ENCODE measurements around the gene CRABP2.
A peak's percentile ranks its signal among the peaks of the same experiment; 100 is the strongest.

CRABP2 gene

DNA sequence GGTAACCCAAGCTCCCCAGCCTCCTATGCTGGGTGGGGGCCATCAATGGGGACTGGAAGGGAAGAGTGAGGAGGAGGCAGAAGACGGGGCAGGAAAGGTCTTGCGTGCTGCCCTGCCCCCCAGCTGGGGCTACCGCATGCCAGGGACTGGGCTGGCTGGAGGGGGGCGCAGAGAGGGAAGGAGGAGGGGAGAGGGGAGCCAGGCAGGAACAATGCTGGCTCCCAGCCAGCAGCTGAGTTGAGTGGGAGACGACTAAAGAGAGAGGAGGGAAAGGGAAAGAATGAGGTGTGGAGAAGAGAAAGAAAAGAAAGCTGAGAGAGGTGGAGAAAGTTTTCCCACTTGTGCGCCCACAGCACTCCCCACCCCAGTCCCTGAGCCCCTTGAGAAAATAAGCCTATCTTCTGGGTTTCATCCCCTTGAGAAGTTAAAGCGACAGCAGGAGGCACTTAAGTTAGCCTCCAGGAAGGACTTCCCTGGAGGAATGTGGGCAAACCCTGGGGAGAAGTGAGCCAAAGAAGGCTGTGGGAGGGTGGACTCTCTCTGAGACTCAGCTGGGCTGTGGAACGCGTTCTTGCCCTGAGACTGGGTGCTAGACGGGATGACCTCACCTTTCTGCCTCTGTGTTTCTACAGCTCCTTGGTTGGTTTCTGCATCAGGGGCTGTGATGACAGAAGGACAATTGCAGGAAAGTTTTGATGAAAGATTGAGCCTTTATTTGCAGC lies 15.3 kb downstream of the CRABP2 start:
- DNase-seq, result no peak

DNA sequence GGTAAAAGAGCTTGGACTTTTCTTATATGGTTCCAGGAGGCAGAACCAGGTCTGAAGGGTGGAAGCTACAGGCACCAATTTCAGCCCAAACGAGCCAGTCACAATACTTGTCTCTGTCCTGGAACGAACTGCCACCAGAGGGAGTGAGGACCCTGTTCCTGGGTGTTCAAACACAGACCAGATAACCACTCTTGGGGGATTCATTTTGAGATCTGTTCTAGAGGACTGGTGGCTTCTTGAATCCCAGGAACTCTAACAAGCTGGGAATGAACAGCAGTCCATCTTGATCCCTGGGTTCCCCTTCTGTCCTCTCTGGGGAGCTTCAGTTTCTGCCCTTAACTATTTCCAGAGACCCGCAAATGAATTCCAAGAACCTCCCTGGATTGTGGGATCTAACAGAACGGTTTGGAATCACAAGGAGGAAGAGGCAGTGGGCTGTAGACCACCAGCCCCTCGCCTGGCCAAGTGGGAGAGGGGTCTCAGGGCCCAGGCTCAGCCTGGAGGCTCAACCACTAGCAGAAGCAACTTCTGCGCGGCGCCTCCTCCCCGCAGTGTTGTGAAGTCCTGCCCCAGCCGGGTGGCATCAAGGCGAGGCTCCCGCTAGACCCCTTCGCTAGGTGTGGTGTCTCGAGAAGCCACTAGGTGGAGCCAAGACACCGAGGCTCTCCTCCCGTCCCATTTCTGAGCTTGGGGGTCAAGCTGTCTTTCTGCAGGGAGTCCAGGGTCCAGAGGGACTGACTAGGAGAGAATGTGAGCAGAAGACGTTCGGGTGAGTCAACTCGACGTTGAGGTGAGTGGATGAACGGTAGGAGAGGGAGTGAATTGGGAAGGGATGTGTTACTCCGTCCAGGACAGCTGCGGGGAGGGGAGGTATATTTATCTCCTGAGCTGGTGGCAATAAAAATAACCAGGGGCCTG lies 16.1 kb downstream of the CRABP2 start:
- DNase-seq, result peak; percentile 78

DNA sequence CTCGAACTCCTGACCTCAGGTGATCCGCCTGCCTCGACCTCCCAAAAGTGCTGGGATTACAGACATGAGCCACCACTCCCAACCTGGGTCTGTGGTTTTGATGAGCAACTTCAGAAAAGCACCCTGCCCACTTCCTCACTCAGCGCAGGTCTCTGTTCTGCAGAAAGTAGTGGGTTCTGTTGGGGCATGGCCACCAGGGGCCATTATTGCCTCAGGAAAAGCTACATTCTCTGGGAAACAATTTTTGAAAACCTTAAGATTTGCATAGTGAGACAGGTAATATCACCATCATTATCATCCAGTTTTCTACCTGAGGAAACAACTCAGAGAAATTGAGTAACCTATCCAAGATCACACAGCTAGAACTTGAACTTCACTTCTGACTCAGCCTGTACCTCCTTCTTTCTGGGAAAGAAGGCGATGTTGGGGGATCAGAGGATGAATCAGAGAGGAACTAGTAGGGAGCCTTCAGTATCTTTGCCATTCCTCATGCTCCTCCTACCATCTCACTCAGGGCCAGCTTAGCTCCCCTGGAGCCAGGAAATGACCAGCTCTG lies 21.1 kb downstream of the CRABP2 start:
- DNase-seq, result peak; percentile 15

DNA sequence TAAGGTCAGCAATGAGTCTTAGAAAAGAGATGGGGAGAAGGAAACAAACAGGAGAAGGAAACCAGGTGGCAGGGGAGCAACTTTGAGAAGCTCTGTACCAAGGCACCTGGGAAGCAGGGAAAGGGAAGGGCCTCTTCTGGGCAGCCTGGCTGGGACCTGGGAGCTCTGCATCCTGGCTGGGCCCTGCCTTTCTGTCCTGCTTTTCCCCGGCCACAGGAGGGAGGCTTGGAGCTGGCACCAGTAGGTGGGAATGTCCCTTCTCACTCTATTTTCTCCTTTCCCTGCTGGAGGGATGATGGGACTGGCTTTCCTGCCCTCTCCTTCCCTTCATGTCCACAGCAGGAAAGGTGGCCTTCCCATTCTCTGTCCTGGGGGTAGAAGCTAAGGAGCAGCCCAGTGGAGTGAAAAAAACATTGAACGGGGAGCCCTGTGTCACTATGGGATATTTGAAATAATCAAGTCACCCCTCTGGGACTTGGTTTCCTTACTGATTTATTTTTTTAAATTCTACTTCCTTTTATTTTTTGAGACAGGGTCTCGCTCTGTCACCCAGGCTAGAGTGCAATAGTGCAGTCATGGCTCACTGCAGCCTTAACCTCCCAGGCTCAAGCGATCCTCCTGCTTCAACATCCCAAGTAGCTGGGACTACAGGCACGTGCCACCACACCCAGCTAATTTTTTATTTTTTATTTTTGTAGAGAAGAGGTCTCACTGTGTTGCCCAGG lies 23.1 kb downstream of the CRABP2 start:
- no peak for DNase-seq

DNA sequence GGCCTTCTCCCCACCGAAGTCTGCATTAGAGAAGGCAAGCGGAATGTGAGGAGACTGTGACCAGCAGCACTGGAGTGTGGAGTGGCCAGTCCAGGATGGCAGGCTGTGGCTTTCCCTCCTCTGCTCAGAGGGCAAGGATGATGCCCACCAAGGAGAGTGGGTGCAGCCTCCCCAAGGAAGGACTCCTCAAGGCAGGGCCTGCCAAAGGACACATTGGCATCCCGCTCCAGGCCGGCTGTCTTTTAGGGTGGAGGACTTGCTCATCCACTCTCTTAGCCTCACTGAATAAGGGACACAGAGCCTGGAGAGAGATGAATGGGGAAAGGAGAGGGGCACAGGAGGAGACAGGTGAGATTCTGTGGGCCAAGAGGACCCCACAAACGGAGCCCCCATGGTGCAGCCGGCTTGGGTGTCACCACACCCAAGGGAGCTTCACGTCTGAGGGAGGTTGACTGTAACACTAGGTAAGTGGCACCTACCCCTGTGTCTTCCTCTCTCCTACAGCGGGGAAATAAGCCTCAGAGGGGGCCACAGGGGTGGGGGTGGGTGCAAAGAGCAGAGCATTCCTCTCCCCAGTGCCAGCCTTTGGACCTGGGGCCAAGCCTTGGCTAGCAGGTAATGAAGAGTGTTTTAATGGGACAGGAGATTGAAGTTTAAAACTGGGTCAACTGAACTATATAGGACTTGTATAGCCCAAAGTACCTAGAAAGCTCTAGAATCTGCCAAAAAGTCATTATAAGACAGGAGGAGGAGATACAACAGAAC lies 24.0 kb downstream of the CRABP2 start:
- DNase-seq, result no peak

DNA sequence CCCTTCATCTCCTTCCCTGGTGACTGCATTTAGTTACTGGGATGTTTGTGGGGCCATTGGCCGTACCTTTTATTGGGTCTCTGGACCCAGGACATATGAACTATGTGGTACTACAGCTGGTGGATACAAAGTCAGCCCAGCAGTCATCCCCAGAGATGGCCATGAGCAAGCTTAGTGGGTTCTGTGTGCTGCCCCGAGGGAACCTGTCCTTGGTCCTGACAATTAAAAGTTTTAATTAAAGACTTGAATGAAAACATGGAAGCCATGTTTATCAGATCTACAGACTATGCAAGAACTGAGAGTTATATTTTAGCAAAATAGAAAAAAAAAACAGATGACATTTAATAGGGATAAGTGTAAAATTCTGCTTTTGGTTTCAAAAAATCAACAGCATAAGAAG lies 25.3 kb downstream of the CRABP2 start:
- no peak for DNase-seq

DNA sequence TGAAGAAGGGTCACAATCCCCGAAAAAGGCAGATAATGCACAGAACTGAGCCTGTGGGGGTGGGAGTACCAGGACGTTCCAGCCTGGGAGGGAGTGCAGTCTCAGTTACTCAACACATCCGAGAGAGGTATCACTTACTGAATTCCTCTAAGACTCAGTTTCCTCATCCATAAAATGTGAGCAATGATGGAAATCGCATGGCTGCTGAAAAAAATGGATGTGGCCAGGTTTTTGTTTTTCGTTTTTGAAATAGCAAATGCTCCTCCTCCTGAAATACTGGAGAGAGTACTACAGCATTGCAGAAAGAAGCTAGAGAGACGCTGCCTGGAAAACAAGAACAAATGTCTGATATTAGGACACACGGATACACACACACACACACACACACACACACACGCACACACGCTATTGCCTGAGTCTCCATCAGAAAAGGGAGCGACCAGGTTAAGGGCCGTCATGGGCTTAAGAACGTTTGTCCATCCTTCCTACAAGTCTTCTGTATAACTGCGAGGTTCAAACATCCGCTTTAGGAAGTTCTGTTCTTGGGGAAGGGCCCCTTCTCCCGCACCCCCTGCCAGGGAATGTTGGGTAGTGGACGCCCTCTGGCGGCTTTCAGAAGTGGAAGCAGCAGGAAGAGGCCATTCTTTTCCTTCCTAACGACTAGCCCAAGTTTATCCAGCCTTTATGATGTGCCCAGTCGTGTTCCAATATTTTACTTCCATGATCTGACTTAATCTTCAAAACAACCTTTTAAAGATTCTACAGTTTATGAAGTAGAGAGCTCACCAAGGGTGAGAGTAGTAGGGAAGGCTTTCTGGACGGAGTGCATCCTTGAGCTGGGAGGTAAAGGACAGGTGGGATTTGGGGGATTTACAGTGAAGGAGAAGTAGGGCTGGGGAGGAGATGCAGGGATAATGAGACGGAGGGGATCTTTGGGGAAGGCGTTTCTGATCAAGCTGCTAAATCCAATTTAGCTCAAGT lies 27.5 kb downstream of the CRABP2 start:
- no peak for DNase-seq

DNA sequence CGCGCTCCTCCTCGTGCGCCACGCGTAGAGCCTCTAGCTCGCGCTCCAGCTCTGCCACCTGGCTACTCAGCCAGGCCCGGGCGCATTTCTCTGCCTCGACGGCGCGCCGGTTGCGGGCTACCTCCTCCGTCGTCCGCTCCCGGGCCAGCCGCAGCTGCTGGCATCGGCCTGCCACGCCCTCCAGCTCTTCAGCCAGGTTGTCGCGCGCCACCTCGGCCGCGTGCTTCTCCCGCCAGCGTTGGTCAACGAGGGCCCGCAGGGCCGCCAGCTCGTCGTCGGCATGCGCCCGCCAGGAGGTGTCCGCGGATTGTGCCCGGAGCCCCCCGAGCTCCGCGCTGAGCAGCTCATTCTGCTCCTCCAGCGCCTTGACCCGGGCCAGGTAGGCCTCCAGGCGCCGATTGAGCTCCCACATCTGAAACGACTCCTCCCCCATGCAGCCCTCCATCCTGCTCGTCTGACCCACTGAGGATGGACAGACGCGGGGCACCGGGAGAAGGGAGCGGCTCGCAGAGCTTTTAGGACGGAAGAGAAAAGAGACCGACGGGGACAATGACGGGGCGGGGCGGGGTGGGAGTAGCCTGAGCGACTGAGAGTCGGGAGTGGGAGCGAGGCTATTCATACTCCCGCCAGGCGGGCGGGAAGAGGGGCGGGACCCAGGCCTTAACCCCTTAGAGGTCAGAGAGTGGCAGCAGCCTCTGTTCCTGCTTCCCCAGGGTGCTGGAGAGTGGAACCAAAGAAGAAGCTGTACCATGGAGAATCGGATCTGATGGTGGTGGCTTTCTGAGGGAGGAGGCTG lies 28.4 kb downstream of the CRABP2 start, which contains the start of gene NES:
Gene NES (minus strand): TSS at position 588 of the 796 bp plus-strand sequence. CDS start 143 bp downstream, at position 445.
- no peak for DNase-seq

DNA sequence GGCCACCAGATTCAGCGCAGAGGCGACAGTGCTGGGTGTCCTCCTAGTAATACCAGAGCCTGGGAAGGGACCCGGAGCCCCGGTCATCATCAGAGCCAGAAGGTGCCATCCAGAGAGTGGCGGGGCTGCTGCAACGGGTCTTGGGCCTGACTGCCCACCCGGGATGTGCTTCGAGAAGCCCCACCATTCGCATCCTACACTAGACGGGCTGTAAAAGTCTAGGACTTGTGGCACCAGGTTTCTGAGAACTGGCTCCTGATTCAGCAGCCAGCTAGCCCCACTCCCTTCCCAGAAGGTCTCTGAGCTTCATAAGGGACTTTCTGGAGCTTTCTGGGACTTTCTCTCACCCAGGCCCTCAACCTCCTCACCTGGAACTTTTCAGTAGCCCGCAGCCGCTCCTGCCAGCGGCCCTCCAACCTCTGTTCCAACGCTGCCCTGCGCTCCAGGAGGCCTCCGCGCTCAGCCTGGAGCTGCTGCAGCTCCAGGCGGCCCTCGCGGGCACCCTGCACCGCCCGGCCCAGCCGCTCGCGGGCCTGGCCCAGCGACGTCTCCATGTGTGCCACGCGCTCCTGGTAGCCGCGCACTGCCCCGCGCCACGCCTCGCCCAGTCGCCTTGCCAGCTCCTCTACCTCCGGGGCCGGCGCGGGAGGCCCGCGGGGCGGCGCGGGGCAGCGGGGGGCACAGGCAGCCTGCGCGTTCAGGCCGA lies 29.1 kb downstream of the CRABP2 start:
- no peak for DNase-seq

DNA sequence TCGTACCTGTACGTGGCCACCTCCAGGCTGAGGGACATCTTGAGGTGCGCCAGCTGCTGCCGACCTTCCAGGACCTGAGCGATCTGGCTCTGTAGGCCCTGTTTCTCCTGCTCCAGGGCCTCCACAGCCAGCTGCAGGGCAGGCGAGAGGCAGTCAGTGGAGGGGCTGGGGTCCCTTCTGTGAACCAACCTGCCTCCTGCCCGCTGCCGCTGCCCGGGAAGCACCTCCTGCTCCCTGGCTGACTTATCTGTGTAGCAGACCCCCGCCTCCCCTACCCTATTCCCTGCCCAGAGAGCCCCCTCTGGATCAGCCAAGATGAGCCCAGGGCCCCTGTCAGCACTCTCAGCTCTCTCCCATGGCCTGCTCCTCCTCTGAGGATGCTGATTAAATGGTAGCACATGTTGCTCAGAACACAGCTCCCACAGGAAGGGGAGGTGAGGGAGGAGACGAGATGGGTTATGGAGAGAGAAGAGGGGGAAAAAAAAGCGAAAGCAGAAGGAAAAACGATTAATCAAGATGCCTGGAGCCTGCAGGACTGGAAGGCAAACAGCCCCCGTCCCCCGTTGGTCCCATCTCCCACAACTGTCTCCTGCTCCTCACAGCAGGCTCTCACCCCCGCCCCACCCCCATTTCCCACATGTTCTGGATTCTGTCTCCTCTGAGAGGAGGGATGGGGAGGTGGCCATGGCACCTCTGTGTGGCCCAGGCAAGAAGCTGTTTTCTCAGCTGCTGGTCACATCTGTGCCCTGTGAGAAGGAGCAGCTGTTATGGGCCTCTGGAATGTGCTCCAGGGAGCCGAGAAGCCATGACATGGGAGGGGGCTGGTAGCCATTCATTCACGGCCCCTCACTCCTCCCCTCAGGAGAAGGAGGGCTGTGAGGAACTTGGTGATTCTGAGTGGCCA lies 29.9 kb downstream of the CRABP2 start:
- DNase-seq, result no peak

DNA sequence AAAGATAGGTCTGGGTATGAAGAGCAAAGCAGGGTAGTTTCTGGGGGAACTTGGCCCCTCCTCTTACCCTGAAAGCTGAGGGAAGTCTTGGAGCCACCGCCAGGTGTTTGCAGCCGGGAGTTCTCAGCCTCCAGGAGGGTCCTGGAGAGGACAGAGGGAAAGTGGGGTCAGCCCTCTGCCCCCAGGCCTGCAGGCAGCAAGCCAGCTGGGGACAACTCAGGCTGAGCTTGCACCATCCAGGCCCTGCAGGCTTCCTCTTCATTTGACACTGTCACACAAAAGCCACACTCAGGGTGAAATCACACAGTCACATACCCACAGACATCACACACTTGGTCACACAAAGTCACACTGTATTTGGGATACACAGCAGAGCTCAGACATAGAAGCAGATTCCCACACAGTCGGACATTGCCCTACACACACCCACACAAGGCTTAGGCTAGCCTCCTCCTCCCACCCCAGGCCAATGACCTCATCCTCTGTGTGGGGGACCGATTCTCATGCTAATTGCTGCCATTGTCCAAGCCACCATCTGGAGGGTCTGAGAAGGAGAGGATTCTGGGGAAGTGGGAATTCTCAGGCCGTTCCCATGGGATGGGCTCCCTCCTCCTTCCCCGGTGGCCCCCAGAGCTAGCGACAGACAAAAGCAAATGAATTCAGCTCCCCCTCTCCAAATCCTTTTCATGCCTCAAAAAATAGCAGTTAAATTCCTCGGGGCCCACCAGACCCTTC lies 31.8 kb downstream of the CRABP2 start:
- DNase-seq, result no peak

DNA sequence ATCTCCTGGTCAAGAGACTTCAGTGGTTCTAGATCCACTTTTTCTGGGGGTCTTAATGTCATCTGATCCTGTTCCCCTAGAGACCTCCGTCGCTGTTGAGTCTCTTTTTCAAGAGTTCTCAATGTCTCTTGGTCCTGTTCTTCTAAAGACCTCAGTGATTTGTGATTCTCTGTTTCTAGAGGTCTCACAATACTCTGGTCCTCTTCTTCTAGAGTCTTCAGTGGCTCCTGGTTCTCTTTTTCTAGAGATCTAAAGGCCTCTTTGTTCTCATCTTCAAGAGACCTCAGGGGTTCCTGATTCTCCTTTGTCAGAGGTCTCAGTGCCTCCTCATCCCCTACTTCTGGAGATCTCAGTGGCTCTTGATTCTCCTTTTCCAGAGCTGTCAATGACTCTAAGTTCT lies 33.6 kb downstream of the CRABP2 start:
- DNase-seq, result no peak

DNA sequence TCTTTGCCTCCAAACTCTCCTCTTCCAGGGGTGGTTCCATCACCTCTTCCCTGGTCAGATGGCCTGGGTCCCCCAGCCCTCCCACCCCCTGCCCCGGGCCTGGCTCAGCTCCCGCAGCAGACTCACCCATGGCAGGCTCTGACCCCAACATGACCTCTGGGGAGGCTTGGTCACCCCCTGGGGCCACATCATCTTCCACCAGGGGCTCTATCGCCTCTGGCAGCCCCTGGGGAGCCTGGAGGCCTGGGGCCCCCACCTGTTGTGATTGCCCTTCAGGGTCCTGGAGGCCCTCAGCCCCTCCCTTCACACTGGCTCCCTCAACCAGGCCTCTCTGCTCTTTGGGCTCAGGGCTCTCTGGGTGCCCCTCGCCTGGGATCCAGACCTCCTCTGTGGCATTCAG lies 34.6 kb downstream of the CRABP2 start:
- no peak for DNase-seq

DNA sequence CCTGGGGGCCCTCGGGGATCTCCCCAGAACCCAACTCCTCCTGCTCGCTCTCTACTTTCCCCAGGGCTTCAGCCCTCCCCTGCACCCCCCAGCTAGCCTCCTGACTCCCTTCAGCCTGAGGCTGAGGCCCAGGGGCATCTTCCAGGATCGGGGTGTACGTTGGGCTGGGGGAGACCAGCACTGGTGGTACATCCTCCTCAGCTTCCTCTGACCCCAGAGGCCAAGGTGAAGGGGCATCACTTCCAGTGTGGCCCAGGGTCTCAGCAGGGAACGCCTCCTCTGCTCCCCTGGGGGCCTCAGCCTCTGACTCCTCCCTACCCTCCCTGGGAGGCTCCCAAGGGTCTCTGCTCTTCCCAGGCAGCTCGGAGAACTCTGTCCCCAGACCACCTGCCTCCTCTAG lies 35.0 kb downstream of the CRABP2 start:
- no peak for DNase-seq

DNA sequence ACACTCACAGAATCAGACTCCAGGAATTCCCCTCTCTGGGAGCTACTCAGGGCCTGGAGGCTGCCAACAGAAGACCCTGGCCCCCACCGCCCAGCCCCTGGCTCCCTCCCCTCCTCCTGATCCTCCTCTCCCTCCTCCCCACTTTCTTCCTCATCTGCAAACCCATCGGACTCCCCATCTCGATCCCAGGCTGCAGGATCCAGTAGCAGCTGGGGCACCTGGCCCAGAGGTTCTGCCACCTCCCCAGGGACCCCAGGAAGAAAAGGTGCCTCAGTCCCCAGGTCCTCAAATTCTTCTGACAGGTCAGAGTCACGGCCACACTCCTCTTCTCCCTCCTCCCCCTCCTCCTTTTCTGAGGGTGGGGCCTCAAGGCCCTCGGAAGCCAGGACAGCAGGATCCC lies 35.6 kb downstream of the CRABP2 start:
- no peak for DNase-seq

DNA sequence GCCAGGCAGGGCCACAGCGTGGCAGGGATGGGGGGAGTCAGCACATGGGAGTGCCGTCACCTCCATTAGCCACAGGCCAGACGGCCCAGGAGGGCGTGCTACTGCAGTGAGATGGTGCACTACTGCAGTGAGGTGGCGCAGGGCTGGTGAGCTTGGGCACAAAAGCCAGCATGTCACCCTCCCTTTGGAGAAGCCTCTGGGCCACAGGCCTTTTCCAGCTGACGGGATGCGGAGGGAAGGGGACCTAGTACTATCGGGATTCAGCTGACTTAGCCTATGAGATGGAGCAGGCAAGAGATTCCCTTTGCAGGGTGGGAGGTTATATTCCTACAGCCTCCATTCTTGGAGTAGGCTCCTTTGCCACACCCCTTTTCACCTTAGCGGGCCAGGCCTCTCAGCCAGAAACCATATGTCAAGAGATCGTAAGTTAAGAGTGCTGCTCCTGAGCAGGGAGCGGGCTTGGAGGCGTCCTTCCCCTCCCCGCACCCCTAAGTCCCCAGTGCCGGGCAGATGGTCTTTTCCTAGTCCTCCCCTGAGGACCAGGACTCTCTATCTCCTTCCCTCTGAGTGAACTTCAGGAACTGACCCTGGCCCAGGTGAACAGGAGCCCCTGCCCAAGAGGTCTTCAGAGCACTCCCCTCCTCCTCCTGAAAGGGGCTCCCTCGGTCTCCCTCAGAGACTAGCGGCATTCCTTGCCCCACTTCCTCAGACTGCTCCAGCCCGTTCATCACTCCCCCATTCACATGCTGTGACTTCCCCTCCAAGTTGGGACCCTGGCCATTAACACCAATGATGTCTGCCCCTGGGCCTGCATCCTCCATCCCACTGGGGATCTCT lies 36.4 kb downstream of the CRABP2 start:
- no peak for DNase-seq
